NK-92 (cell line): ENCODE data around the gene GJB5.

Experiments used
- DNase-seq: peaks from one replicate; lab custom pipeline; 2025; ENCODE audit not compliant: unreplicated experiment; lab: John Stamatoyannopoulos, UW

GJB5 gene

GRCh38 chr1:34744851-34745250 is 10.0 kb upstream of the GJB5 start:
- no peak for DNase-seq

GRCh38 chr1:34745666-34746065 is 9.2 kb upstream of the GJB5 start:
- no peak for DNase-seq

- no peak for DNase-seq
Observed at GRCh38 chr1:34746101-34746500, 8.7 kb upstream of the GJB5 start.

GRCh38 chr1:34746785-34747637 is 7.8 kb upstream of the GJB5 start:
- no peak for DNase-seq

GRCh38 chr1:34747638-34747941 is 7.3 kb upstream of the GJB5 start:
- DNase-seq, result no peak

- DNase-seq, result no peak
Observed at GRCh38 chr1:34749992-34750391, 4.9 kb upstream of the GJB5 start.

GRCh38 chr1:34750610-34751009 is 4.2 kb upstream of the GJB5 start:
- DNase-seq, result no peak

GRCh38 chr1:34753163-34753562 is 1.7 kb upstream of the GJB5 start:
- no peak for DNase-seq

GRCh38 chr1:34755961-34756360 is 1.1 kb downstream of the GJB5 start:
- DNase-seq, result no peak

- DNase-seq, result no peak
Observed at GRCh38 chr1:34757386-34757785, 2.5 kb downstream of the GJB5 start.

- DNase-seq, result no peak
Observed at GRCh38 chr1:34758751-34759150, 3.9 kb downstream of the GJB5 start.

GRCh38 chr1:34759503-34760357 is 4.9 kb downstream of the GJB5 start, which contains the start of gene GJB4:
Gene GJB4, plus strand, starts transcription at chr1:34759740. Its CDS starts 1,515 bp downstream, at chr1:34761255.
- DNase-seq, result no peak

- DNase-seq, result no peak
Observed at GRCh38 chr1:34761176-34761761, 6.4 kb downstream of the GJB5 start.

- no peak for DNase-seq
Observed at GRCh38 chr1:34761776-34762307, 7.0 kb downstream of the GJB5 start.

GRCh38 chr1:34762474-34763141 is 7.8 kb downstream of the GJB5 start:
- no peak for DNase-seq

GRCh38 chr1:34763142-34763781 is 8.4 kb downstream of the GJB5 start:
- no peak for DNase-seq

- no peak for DNase-seq
Observed at GRCh38 chr1:34768856-34769255, 14.0 kb downstream of the GJB5 start.

GRCh38 chr1:34770891-34771504 is 16.2 kb downstream of the GJB5 start:
- no peak for DNase-seq

- no peak for DNase-seq
Observed at GRCh38 chr1:34771573-34772371, 16.9 kb downstream of the GJB5 start.
